ENCODE results near the gene ZNF385C. TPM values are rescaled to one million over a fixed set of nuclear protein-coding genes. Genes with fewer than 3 reads are reported as not detected.

Gene ZNF385C
- total RNA-seq, 1 donor from 2014 or later = not detected

DNA sequence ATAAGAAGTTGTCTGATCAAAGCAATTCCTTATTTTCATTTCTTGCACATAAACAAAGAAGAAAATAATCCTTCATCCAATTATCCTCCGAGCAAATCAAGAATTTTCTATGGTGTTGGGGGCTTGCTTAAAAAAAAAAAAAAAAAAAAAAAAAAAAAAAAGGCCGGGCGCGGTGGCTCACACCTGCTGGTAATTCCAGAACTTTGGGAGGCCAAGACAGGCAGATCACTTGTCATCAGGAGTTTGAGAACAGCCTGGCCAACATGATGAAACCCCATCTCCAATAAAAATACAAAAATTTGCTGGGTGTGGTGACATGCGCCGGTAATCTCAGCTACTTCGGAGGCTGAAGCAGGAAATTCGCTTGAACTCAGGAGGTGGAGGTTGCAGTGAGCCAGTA, 112.4 kb downstream of the ZNF385C start:
- no peak for DNase-seq

DNA sequence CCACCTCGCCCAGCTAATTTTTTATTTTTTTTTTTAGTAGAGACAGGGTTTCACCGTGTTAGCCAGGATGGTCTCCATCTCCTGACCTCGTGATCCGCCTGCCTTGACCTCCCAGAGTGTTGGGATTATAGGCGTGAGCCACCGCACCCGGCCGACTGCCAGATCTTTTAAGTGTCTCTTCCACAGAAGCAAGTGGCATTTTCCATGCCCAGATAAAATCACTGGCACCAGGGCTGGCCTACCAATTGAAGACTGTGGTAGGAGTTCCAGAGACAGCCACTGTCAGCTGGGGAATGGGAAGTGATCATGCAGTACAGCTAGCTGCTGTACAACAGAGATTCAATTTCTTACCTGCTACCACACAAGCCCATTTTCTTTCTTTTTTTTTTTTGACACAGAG, 113.8 kb downstream of the ZNF385C start:
- no peak for DNase-seq

DNA sequence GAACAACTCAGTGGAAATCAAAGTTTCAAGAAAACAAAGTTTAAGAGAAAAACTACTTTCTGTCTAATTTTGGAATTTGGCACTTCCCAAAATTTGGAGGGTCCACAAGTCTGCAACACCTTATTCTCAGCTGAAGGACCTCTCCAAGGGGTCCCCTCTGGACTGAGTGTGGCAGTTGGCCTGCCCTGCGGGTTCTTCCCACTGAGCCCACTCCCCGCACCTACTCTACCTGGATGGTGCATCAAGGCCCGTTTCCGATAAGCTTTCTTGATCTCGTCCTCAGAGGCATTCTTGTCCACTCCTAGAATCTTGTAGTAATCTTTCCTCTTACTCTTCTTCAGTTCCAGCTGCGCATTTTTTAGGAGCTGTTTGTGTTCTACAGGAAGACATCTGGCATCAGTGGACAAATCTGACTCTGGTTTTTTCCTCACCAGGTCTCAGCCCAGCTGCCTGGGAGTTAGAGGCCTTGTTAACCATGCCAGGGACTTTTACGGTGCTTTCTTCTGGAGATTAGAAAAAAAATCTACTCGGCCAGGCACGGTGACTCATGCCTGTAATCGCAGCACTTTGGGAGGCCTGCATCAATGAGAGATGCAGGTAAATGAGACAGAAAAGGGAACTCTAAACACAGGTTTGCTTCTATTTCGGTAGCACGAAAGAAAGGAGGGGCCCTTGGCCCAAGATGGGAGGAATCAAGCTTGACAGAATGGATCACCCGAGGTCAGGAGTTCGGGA, 116.1 kb downstream of the ZNF385C start:
- no peak for DNase-seq

DNA sequence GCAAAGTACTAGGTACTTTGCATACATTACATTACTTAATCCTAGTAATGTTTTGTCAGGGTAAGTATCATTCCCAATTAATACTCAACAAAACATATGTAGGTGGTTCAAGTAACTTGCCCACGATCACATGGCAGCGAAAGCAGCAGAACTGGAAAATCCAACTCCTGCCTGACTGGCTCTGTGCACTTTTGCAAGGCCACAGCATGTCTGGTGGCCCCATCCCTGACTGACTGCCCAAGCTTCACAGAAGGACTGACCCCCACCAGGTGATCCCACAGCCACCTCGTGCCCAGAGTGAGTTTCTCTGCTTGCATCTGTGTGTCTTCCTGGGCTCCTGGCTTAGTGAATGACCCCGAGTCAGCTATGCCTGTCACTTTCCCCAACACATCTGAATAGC, 120.3 kb downstream of the ZNF385C start:
- DNase-seq = no peak

DNA sequence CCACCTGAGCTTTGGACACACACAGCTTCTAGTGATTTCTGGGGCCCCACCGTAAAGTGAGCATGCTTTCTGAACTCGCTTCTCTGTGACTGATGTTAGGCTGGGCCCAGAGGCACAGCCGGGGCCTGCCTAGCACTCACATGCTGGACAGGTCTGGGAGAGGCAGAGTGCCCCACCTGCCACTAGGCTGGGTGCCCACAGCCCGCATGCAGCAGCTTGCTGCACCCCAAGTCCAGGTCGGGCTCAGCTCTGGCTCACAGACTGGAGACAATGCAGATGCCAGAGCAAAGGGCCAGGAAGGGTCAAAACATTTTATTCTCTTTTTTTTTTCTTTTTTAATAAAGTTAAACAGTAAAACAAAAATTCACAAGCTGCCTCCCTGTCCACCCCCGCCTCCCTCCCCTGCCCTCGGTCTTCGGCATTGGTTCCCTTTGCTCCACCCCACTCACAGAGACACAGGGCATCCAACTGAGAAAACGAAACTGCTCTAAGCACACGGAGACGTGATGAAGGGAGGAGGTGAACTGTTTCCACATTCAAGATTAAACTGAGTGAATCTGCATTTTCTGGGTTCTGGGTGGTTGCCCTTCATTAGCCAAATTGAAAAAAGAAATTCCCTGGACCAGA, 122.0 kb downstream of the ZNF385C start:
- no peak for DNase-seq

Other genes with a start within 250 kb of the ZNF385C start
- 35.7 and 41.2 TPM in 2 replicates for gene KLHL11, start 233.1 kb downstream of the ZNF385C start, total RNA-seq
- 195 and 384 TPM in 2 replicates for gene ACLY, start 179.5 kb downstream of the ZNF385C start, total RNA-seq
- 0.28 and 0.34 TPM in 2 replicates for gene ODAD4, start 167.9 kb downstream of the ZNF385C start, total RNA-seq
- gene CNP, start 131.7 kb downstream of the ZNF385C start, total RNA-seq = 48.7 and 63.1 TPM in 2 replicates
- 68.2 and 89.0 TPM in 2 replicates for gene DNAJC7, start 81.0 kb downstream of the ZNF385C start, total RNA-seq
- 44.2 and 46.6 TPM in 2 replicates for gene NKIRAS2, start 78.4 kb downstream of the ZNF385C start, total RNA-seq
- 0.17 and 0.33 TPM in 2 replicates for gene C17orf113, start 47.9 kb downstream of the ZNF385C start, total RNA-seq
- gene DHX58, start 14.2 kb upstream of the ZNF385C start, total RNA-seq = 6.9 and 10.6 TPM in 2 replicates
- 10.2 and 15.4 TPM in 2 replicates for gene KAT2A, start 22.9 kb upstream of the ZNF385C start, total RNA-seq
- 0.17 TPM in 1 of 2 replicates, not detected in the other for gene HSPB9, start 24.3 kb upstream of the ZNF385C start, total RNA-seq
- gene RAB5C, start 56.5 kb upstream of the ZNF385C start, total RNA-seq = 82.2 and 136 TPM in 2 replicates
- under 0.01 and 0.05 TPM in 2 replicates for gene KCNH4, start 82.7 kb upstream of the ZNF385C start, total RNA-seq
- gene HCRT, start 87.0 kb upstream of the ZNF385C start, total RNA-seq = not detected in 2 replicates
- gene GHDC, start 96.0 kb upstream of the ZNF385C start, total RNA-seq = 28.6 and 36.5 TPM in 2 replicates
- 46.3 and 46.8 TPM in 2 replicates for gene STAT5B, start 177.9 kb upstream of the ZNF385C start, total RNA-seq
- 51.4 and 60.2 TPM in 2 replicates for gene STAT5A, start 190.0 kb upstream of the ZNF385C start, total RNA-seq

All from dermis blood vessel endothelial cell (primary cell).